Brain microvascular endothelial cell (primary cell): ENCODE data around the gene GAR1.
A peak's percentile ranks its signal among the peaks of the same experiment; 100 is the strongest.

Source experiments
- DNase-seq: peaks from one replicate; pipeline ENCODE4 v3.0.0-alpha.2; 2020
- H3K27ac ChIP-seq: fragments of 250-450 bp; sonication (Bioruptor Pico); 2 replicates; pipeline ENCODE4 v1.5.1; 2020; ENCODE audit warnings: mild to moderate bottlenecking, moderate library complexity
- H3K27me3 ChIP-seq: fragments of 250-450 bp; sonication (Bioruptor Pico); replicated peaks from 2 replicates; pipeline ENCODE4 v1.5.1; 2020; ENCODE audit warnings: mild to moderate bottlenecking
- H3K36me3 ChIP-seq: fragments of 250-450 bp; sonication (Bioruptor Pico); replicated peaks from 2 replicates; pipeline ENCODE4 v1.5.1; 2020; ENCODE audit warnings: mild to moderate bottlenecking
- H3K4me3 ChIP-seq: 2 replicates; pipeline ENCODE4 v1.5.1; 2011; ENCODE audit warnings: low read depth, mild to moderate bottlenecking, control low read depth, low read length, moderate library complexity
- in situ Hi-C: cut with HindIII; loops from 2 replicates; pipeline ENCODE4 v1.10.0; 2017; ENCODE audit warnings: low sequenced_read_pairs, low pct_ligation_motif_present
- TF ChIP-seq, protein P1 (sequence below): IDR thresholded peaks from 2 replicates; pipeline ENCODE4 v1.5.1; 2011; ENCODE audit warnings: low read depth, mild to moderate bottlenecking, moderate library complexity, low read length, control low read depth, inconsistent platforms; ENCODE audit errors: missing control alignments

GAR1 gene

DNA sequence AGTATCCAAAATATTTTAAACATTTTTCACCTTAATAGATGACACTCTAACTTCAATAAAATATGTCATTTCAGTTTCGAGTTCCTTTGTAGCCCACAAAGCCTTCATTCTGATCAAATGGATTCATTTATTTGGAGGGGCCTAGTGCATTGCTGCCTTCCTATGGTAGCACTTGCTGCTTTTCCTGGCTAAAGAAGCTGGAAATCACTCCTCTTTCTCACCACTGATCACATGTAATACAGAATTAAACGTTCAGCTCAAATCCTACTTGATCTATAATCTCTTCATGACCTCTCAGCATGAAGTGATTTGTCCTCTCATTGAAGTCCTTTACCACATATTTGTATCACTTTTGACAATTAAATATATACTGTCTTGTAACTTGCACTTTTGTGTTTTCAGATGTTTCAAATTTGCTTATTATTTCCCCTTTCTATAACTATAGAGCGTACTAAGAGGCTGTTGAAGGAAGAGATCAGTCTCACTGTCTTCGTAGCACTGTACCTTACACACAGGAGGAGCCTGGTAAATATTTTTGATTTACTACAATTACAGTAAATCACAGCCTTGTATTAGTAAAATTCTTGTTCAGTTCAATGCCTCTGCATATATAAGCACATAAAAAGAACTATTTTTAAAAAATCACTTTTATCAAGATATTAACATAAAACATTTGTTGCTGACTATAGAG, 14.3 kb upstream of the GAR1 start:
- H3K27ac ChIP-seq, result no peak overlapping the region
- in situ Hi-C loops, result no loop called here
- no peaks in the 10 kb centered on the region for H3K27me3 ChIP-seq
- H3K4me3 ChIP-seq, result no peak overlapping the region
- TF ChIP-seq, protein P1, sequence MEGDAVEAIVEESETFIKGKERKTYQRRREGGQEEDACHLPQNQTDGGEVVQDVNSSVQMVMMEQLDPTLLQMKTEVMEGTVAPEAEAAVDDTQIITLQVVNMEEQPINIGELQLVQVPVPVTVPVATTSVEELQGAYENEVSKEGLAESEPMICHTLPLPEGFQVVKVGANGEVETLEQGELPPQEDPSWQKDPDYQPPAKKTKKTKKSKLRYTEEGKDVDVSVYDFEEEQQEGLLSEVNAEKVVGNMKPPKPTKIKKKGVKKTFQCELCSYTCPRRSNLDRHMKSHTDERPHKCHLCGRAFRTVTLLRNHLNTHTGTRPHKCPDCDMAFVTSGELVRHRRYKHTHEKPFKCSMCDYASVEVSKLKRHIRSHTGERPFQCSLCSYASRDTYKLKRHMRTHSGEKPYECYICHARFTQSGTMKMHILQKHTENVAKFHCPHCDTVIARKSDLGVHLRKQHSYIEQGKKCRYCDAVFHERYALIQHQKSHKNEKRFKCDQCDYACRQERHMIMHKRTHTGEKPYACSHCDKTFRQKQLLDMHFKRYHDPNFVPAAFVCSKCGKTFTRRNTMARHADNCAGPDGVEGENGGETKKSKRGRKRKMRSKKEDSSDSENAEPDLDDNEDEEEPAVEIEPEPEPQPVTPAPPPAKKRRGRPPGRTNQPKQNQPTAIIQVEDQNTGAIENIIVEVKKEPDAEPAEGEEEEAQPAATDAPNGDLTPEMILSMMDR, result no peak
- no peaks in the 10 kb centered on the region for H3K36me3 ChIP-seq
- DNase-seq, result no peak

DNA sequence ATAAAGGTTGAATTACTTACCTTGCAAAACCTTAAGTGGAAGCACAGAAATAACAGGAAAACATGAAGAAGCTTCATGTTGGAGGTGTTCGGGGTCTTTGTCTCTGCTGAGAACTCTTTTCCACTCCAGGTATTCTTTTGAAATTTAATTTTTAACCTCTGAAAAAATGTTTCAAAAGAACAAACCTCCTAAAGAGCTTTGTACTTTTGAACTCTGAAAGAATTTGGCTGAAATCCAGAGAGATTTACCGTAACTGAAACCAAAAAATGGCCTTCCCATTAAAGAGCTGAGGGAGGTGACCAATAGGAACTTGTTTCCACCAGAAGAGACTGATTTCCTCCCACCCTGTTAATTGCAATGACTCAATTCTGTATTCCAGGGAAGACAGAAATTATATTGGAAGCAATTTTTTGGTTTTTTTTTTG, 13.7 kb upstream of the GAR1 start, which contains the start of gene CFI:
TSS of gene CFI (minus strand) at position 105 of the 425 bp plus-strand sequence. CDS start at position 77, 28 bp downstream.
- DNase-seq, result peak; percentile 12
- Histone ChIP-seq H3K36me3 (no peaks in the 10 kb centered on the region), H3K27me3 (no peaks in the 10 kb centered on the region), H3K4me3 (no peak within 1 kb of the TSS), H3K27ac (no peak within 1 kb of the TSS)
- in situ Hi-C loops, result no loop called here
- TF ChIP-seq, protein P1, result no peak

DNA sequence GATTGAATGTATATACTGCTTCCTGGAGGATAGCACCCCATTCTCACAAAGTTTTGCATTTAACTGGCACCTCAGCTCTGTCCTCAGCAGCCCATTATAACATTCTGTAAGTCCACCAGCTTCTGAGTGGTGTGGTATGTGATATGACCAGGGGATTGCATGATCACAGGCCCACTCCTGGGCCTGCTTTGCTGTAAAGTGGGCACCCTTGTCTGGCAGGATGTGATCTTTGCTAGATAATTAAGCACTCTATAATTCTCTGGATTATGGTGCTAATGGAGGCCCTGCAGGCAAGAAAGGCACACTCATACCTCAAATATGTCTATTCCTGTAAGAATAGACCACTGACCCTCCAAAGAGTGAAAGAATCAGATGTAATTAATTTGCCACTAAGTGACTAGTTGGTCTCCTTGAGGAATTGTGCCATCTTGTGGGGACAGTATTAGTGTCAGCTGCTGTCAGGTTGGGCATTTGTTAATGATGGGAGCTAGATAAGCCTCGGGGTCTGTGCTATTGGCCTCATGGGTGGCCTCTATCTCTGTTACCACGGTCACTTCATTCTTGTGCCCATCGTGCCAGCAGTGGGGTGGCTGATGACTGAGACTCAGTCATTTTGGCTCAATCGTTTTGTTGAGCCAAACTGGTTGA, 11.5 kb upstream of the GAR1 start:
- TF ChIP-seq, protein P1, result peak; percentile 64
- DNase-seq, result peak; percentile 36
- no peaks in the 10 kb centered on the region for H3K27me3 ChIP-seq
- no peak overlapping the region for H3K4me3 ChIP-seq
- H3K27ac ChIP-seq, result no peak overlapping the region
- H3K36me3 ChIP-seq, result no peaks in the 10 kb centered on the region
- in situ Hi-C loops, result no loop called here

DNA sequence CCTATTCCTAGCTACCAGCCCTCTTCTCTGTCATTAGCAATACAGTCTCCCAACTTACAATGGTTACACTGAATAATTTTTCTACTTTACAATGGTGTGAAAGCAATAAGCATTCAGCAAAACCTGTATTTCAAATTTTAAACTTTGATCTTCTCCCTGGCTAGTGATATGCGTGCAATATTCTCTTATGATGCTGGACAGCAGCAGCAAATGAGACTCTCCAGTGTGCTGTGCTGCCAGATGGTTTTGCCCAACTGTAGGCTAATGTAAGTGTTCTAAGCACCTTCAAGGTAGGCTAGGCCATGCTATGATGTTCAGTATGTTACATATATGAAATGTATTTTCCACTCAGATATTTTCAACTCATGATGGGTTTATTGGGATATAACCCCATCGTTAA, 5.9 kb upstream of the GAR1 start:
- no peaks in the 10 kb centered on the region for H3K27me3 ChIP-seq
- in situ Hi-C loops, result no loop called here
- TF ChIP-seq, protein P1, result no peak
- DNase-seq, result no peak
- H3K36me3 ChIP-seq, result no peaks in the 10 kb centered on the region
- H3K27ac ChIP-seq, result no peak overlapping the region
- H3K4me3 ChIP-seq, result no peak overlapping the region

DNA sequence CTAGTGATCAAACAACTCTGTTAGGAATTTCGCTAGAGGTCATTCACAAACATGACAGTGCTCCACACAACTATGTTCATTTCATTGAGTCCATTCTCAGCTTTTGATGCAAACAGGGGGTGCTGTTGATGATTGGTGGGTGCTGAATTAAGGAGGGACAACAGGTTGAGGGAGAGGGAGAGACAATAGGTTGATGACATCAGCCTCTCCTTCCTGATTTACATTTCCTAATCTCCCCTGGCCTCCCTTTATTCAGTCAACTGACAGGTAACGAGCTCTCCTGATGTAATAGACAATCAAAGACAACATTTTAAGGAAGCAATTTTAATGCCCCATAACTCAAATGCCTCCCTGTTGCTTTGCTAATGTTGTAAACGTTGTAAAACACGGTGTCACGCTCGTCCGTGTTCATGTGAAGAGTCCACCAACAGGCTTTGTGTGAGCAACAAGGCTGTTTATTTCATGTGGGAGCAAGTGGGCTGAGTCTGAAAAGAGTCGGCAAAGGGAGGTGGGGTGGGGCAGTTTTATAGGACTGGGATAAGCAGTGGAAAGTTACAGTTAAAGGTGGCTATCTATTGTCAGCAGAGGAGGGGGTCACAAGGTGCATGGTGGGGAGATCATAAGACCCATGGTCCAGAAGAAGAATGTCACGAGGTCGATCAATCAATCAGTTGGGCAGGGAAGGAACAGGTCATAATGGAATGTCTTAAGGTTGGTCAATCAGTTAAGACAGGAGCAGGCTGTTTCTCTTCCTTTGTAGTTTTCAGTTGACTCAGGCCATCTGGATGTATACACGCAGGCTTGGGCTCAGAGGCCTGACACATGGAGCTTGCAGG, 4.8 kb upstream of the GAR1 start:
- Histone ChIP-seq H3K27ac (no peak overlapping the region), H3K27me3 (no peaks in the 10 kb centered on the region), H3K4me3 (no peak overlapping the region), H3K36me3 (no peaks in the 10 kb centered on the region)
- in situ Hi-C loops, result no loop called here
- TF ChIP-seq, protein P1, result no peak
- no peak for DNase-seq
